ENCODE measurements around the gene BBC3. TPM values are rescaled to one million over a fixed set of nuclear protein-coding genes. Genes with fewer than 3 reads are reported as not detected.

Gene BBC3, protein sequence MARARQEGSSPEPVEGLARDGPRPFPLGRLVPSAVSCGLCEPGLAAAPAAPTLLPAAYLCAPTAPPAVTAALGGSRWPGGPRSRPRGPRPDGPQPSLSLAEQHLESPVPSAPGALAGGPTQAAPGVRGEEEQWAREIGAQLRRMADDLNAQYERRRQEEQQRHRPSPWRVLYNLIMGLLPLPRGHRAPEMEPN
- total RNA-seq, result 10 to 100 TPM; 14.6 to 15.5 TPM

DNA sequence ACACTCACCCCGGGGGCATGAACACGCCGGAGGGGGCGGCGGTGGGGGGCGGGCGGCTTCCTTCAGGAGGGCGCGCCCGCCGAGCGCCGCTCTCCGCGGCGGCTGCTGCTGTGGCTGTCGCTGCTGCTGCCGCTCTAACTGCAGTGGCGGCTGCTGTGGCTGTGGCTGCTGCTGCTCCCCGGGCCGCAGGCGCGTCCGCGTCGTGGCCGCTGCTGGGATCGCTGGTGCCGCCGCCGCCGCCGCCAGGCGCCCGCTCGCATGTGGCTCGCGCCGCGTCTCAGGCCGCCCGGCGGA, at the start of gene BBC3:
TSS of gene BBC3 (minus strand) at position 279 of the 294 bp plus-strand sequence. CDS start 2,768 bp downstream, outside the sequence.
- POLR2A ChIA-PET, result no interaction called here

DNA sequence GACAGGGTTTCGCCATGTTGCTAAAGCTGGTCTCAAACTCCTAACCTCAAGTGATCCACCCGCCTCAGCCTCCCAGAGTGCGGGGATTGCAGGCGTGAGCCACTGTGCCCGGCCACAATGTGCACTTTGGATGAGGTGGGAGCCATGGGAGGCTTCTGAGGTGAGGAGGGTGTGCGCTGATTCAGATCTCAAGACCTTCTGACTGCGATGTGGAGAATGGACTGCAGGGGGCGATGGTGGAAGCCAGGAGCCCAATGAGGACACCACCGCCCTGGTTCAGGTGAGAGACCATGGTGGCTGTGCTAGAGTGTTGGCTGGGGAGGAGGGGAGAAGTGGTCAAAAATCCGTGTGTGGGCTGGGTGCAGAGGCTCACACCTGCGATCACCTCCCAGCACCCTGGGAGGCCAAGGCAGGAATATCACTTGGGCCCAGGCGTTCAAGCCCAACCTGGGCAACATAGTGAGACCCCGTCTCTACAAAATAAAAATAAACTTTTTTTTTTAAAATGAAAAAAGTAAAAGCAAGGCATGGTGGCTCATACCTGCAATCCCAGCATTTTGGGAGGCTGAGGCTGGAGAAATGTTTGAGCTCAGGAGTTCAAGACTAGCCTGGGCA, 49.3 kb upstream of the BBC3 start:
- ChIA-PET POLR2A (no interaction called here), CTCF (interaction anchor here (0.6 to 2.3 kb wide), 3 partner anchors 11 to 23 kb away, joined by 3 to 6 read pairs (median 3); partner anchors contain the start of gene CCDC9)

More for the DNA sequence above, at the start of gene BBC3:
- CTCF ChIA-PET, result no interaction called here

DNA sequence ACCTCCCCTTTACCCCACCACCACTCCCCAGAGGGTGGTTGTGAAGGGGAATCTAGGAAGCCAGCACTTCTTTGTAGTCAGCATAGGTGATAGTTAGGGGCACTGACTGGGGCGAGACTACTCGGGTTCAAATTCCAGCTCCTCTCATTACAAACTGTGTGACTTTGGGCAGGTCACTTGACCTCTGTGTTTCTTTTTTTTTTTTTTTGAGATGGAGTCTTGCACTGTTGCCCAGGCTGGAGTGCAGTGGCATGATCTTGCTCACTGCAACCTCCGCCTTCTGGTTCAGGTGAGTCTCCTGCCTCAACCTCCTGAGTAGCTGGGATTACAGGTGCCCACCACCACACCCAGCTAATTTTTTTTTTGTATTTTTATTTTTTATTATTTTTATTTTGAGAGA, 45.5 kb upstream of the BBC3 start:
- ChIA-PET POLR2A (interaction anchor here (0.6 kb wide), 2 partner anchors 258 to 447 kb away, joined by 3 read pairs; no protein-coding TSS in a partner anchor), CTCF (interaction anchor here (2.5 kb wide), 1 partner anchor 9 kb away, joined by 15 read pairs; no protein-coding TSS in a partner anchor)

DNA sequence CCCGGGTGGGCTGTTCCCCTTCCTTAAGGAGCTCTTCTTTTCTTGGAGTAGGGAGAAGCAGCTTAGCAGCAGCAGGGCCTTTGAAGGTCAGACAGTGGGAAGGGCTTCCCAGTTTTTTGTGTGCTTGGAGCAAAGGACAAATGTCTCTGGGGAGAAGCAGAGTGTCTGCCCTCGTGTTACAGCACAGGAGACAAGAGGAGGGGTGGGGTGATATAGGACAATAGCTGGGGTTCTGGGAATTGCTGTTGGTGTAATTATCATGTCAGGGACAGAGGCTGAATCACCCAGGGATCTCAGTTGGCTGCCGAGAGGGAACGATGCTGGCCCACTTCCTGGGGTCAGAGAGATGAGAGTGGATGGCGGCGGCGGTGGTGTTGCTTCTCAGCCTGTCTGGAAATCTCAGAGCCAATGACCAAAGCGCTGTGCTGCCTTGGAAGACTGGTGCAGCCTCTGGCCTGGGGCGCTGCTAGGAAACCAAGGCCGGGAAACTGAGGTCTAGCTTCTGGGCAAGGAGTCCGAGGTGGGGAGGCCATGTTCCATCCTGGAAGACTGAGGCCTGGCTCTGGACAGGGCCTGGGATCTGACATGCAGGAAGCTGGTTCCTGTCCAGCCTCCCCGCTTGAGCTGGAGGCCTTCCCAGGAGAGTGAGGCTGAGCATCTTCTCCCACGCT, 44.9 kb upstream of the BBC3 start:
- ChIA-PET POLR2A (interaction anchor here (0.6 to 2.8 kb wide), 2 partner anchors 32 to 259 kb away, joined by 3 to 9 read pairs; no protein-coding TSS in a partner anchor), CTCF (interaction anchor here (0.5 to 2.5 kb wide), 4 partner anchors 10 to 30 kb away, joined by 3 to 15 read pairs (median 6); no protein-coding TSS in a partner anchor)

DNA sequence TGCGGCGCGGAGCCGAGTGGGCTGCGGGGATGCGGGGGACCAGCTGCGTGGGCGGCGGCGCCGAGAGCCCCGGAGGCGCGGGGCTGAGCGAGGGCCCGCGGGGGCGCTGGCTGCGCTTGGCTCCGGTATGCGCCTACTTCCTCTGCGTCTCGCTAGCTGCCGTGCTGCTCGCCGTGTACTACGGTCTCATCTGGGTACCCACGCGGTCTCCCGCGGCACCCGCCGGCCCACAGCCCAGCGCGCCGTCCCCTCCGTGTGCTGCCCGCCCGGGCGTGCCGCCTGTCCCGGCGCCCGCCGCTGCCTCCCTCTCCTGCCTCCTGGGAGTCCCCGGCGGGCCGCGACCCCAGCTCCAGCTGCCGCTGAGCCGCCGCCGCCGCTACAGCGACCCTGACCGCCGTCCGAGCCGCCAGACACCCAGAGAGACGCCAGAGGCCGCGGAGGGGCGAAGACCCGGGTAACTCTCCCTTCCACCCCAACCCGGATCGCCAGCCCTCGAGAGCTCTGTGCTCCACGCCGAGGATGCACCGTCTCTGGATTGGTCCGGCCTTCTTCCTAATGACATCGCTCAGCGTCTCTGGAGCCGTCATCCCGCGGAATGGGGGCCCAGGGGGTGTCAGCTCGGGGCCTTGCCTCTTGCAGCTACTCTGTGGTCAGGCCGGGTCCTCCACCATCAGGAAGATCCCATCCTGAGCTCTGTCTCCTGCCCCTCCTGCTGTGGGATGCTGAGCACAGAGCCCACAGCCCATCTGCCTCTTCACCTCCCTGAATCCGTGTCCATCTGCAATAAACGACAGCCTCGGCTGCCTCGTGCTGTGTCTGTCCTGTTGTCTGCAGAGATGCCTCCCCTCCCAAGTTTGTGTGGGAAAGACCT, 44.1 kb upstream of the BBC3 start:
- ChIA-PET CTCF (interaction anchor here (0.5 to 2.5 kb wide), 8 partner anchors 11 to 107 kb away, joined by 3 to 15 read pairs (median 4); partner anchors contain the start of gene CCDC9), POLR2A (interaction anchor here (0.8 to 2.8 kb wide), 3 partner anchors 18 to 49 kb away, joined by 5 to 30 read pairs (median 9); partner anchors contain the start of gene CCDC9)

DNA sequence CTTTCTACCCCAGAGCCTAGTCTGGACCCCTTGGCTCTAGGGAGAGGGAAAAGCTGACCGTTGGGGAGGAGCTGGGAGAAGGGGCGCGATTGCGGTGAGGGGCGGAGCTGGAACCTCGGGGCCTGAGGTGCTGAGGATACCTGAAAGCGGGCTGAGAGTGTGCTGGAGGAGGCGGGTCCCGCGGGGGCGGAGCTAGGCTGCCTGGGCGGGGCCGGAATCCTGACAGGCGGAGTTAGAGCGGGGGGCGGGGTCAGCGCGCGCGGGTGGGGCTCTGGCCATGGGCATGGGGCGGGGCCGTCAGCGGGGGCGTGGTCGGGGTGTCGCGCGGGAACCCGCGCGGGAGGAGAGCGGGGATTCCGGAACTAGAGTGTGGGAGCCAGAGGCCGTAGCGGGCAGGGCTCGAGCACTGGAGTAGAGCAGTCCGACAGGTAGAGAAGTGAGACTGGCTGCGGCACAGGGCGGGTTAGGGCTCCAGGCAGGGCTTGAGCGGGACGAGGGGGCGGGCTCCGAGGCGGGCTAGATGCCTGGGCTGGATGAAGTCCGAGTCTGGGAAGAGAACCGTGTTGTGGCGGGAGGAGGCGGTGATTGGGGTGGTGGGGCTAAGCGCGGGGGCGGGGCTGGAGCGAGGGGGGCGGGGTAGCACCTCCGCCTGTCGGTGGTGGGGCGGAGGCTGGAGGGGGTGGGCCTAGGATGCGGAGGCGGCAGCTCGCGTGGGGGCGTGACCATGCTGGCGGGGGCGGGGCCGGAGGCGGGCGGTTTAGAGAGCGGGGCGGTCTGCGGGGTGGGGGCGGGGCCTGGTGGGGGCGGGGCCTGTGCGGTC, 43.3 kb upstream of the BBC3 start, which contains the start of gene INAFM1:
TSS of gene INAFM1 (plus strand) at position 815 of the 820 bp plus-strand sequence. CDS start 35 bp downstream, outside the sequence.
- POLR2A ChIA-PET, result interaction anchor here (0.6 to 2.8 kb wide), 8 partner anchors 17 to 115 kb away, joined by 3 to 30 read pairs (median 5); partner anchors contain the start of genes CCDC9 and DHX34
- CTCF ChIA-PET, result interaction anchor here (0.8 to 2.5 kb wide), 8 partner anchors 11 to 161 kb away, joined by 3 to 15 read pairs (median 4); partner anchors contain the start of genes CCDC9, DHX34 and ZC3H4

DNA sequence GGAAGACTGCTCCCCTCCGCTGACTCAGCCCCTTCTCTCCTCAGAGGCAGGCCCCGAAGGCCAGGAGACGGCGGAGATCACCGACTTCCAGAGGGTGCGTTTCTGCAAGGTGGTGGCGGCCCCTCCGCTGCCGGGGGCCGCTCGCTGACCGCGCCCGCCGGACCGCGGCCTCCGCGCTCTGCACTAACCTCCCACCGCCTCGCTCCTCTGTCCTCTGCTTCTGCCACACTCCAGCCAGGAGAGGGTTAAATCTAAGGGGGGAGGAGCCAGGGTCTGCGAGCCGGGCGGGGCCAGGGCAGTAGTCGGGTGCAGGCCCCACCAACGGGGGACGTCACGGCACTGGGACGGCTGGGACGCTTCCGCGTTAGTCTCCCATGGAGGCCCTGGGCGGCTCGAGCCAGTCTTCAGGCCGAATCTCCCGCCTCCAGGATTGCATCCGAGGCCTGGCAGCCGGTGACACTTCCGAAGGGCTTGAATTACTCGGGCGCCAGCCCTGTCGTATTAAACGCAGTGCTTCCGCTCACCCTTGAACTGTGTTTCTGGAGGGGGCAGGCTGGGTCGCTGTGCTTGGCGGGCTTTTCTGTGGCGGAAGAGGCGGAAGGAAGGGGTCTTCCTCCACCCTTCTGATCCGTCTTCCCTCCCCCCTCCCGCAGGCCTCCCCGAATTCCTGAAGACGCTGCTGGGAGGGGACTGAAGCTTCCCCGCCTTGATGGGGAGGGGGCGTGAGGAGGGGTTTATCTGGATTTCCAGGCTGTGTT, 42.5 kb upstream of the BBC3 start:
- CTCF ChIA-PET, result interaction anchor here (0.5 to 1.1 kb wide), 6 partner anchors 14 to 160 kb away, joined by 3 to 4 read pairs (median 3); partner anchors contain the start of genes DHX34 and ZC3H4
- POLR2A ChIA-PET, result interaction anchor here (0.6 to 2.8 kb wide), 7 partner anchors 17 to 115 kb away, joined by 3 to 30 read pairs (median 5); partner anchors contain the start of genes CCDC9 and DHX34

DNA sequence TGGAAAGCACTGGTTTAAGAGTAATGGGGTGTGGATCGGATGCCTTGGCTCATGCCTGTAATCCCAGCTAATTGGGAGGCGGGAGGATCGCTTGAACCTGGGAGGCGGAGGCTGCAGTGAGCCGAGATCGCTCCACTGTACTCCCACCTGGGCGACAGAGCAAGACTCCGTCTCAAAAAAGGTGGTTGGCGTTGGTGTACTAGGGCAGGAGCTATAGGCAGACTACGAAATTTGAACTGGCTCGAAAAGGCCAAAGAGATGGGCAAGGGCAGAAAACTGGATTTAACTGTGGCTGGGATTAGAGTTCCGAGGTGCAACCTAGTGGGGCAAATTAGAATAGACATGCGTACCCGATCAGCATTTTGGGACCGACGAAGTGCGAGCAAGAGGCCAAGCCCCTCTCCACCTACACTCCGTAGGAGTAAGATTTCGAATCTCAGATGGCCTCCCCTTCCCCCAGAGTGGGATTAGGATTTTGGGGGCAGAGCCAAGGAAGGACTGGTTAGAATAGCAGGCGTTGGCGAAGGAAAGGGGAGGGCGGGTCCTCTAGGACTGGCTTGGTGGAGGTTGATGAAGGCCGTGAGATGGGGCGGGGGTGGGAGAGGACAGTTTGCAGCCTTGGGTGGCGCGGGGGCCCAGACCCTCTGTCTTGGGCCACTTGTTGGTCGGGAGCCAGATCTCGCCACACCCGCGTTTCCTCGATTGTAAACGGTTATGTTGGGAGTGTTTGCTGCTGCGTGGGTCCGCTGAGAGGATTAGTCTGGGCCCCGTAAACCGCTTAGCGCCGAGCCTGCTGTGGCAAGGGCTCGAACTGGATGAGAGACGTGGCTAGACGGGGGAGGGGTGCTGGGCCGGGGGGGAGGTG, 41.7 kb upstream of the BBC3 start:
- ChIA-PET POLR2A (no interaction called here), CTCF (interaction anchor here (1.2 to 1.7 kb wide), 4 partner anchors 11 to 25 kb away, joined by 3 to 5 read pairs (median 4); no protein-coding TSS in a partner anchor)

DNA sequence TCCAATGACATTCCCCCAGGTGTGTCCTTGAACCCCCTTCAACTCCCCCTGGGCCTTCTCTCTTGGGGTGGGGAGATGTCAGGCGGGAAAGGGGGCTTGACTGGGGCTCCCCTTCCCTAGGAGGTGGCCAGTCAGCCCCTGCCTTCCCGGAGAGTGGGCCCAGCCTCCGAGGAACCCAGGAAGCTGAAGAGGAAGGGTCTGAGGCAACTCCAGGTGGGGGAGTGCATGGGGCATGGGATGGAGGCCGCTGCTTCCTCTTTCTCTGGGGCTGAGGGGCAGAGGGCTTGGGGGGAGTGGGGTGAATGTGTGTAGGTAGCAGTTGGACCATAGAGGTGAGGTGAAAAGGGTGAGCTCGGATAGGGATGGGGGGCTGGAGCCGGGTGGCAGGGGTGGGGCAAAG, 41.0 kb upstream of the BBC3 start:
- POLR2A ChIA-PET, result no interaction called here
- CTCF ChIA-PET, result interaction anchor here (1.2 to 1.7 kb wide), 4 partner anchors 10 to 24 kb away, joined by 3 to 5 read pairs (median 4); no protein-coding TSS in a partner anchor

DNA sequence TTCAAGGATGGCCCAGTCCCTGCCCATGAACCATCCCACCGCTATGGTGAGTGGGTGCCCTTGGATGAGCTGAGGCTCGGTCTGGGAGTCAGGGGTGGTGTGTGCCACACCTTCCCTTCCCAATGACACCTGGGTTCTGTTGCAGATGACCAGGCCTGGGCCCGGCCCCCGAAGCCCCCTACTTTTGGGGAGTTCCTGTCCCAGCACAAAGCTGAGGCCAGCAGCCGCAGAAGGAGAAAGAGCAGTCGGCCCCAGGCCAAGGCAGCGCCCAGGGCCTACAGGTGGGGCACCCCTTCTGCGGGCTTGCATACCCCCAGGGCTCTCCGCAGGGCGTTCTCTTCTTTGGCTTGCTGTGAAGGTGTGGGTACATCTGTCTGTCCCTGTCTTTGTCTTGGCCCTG, 39.4 kb upstream of the BBC3 start:
- CTCF ChIA-PET, result interaction anchor here (0.6 kb wide), 1 partner anchor 1717 kb away, joined by 3 read pairs; no protein-coding TSS in a partner anchor
- POLR2A ChIA-PET, result no interaction called here

DNA sequence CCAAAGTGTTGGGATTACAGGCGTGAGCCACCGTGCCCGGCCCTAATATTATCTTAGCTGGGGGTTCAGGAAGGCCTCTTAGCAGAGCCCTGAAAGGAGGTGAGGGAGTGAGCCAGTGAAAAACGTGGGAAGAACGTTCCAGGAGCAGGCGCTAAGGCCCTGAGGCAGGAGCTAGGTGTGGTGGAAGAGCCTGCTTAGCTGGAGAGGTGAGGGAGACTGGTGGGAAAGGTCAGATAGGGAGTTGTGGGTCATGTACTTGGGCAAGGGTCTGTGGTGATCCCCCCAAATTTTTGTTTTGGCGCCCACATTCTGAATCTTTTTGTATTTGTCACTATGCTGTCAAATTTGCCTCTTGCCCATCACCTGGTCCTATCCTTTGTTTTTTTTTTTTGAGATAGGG, 38.6 kb upstream of the BBC3 start:
- ChIA-PET POLR2A (no interaction called here), CTCF (interaction anchor here (0.6 kb wide), 1 partner anchor 1718 kb away, joined by 3 read pairs; no protein-coding TSS in a partner anchor)

DNA sequence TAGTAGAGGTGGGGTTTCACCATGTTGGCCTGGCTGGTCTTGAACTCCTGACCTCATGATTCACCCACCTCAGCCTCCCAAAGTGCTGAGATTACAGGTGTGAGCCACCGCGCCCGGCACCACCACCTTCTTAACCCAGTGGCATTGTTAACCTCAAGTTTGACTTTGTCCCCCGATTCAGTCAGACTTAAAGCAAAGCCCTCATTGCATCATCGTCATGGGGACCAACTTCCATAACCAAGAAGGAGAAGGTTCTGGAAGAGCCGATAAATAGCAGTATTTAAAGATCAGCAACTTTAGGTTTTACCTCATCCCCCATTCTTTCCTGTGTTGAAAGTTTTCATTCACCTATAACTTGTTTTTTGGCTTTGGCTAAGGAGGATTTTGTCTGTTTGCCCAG, 37.0 kb upstream of the BBC3 start:
- ChIA-PET CTCF (no interaction called here), POLR2A (no interaction called here)

DNA sequence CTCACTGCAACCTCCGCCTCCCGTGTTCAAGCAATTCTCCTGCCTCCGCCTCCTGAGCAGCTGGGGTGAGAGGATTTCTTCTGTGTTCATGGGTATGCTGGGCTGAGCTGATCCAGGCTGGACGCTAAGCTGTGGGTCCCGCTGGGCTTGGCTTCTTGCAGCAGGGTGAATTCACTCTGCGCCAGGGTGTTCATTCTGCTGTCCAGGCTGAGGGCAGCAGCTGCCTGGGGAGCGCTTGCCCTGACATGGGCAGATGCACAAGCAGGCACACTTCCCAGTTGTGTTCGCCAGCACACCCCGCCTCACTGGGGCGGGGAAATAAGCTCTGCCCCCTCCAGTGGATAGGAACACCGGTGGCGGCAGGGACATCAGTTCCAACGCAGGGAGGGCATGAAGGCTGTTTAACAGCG, 36.4 kb upstream of the BBC3 start:
- CTCF ChIA-PET, result no interaction called here
- POLR2A ChIA-PET, result no interaction called here

DNA sequence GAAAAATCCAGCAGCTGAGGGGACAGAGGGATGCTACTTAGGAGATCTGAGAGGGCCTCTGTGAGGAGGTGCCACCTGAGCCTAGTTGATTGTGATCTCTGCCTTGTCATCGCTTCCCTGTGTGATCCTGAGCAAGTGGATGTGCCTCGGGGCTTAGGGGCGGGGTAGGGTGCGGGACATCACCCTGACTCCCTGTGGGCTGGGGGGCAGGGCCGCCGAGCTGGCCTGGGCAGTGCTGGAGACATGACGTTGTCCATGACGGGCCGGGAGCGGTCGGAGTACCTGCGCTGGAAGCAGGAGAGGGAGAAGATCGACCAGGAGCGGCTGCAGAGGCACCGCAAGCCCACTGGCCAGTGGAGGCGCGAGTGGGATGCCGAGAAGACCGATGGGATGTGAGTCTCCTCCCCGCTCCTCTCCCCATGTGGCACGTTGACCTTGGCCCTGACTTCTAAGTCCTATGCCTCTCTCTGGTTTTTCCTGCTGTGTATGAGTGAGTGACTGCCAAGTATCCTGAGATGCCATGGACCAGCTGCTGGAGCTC, 35.5 kb upstream of the BBC3 start:
- ChIA-PET CTCF (no interaction called here), POLR2A (interaction anchor here (0.5 to 0.7 kb wide), 2 partner anchors 29 to 222 kb away, joined by 5 to 9 read pairs; no protein-coding TSS in a partner anchor)

DNA sequence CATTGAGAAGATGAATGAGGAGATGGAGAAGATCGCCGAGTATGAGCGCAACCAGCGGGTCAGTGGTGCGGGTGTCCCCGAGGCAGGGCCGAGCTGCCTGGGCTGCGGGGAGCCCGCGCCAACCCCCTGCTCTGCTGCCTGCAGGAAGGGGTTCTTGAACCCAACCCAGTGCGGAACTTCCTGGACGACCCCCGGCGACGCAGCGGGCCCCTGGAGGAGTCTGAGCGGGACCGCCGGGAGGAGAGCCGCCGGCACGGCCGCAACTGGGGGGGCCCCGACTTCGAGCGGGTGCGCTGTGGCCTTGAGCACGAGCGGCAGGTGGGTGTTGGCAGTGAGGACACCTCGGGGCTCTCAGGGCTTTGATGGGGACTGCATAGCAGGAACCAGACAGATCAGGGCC, 33.6 kb upstream of the BBC3 start:
- CTCF ChIA-PET, result no interaction called here
- POLR2A ChIA-PET, result no interaction called here

Data from activated CD8-positive, alpha-beta memory T cell treated with anti-CD3 and anti-CD28 coated beads for 36 hours (primary cell).